ENCODE data around the gene ADCY4.

DNA sequence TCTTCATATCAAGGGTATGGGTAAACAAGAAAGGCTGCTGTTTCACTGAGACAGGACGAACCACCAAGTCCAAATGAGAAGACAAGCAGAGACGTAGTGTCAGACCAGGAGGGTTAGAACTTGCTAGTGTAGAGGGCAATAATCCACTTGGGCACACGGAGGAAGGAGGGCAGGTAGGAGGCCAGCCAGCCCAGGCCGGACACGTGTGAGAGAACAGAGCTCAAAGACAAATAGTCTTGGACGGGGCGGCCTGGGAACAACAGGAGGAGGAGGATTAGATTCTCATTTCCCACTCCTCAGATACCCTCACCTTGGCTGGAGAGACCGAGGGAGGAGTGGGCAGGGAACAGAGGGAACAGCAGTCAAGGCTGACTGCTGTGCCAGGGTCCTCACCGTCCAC, 44.1 kb downstream of the ADCY4 start:
- TF ChIP-seq, protein P1, sequence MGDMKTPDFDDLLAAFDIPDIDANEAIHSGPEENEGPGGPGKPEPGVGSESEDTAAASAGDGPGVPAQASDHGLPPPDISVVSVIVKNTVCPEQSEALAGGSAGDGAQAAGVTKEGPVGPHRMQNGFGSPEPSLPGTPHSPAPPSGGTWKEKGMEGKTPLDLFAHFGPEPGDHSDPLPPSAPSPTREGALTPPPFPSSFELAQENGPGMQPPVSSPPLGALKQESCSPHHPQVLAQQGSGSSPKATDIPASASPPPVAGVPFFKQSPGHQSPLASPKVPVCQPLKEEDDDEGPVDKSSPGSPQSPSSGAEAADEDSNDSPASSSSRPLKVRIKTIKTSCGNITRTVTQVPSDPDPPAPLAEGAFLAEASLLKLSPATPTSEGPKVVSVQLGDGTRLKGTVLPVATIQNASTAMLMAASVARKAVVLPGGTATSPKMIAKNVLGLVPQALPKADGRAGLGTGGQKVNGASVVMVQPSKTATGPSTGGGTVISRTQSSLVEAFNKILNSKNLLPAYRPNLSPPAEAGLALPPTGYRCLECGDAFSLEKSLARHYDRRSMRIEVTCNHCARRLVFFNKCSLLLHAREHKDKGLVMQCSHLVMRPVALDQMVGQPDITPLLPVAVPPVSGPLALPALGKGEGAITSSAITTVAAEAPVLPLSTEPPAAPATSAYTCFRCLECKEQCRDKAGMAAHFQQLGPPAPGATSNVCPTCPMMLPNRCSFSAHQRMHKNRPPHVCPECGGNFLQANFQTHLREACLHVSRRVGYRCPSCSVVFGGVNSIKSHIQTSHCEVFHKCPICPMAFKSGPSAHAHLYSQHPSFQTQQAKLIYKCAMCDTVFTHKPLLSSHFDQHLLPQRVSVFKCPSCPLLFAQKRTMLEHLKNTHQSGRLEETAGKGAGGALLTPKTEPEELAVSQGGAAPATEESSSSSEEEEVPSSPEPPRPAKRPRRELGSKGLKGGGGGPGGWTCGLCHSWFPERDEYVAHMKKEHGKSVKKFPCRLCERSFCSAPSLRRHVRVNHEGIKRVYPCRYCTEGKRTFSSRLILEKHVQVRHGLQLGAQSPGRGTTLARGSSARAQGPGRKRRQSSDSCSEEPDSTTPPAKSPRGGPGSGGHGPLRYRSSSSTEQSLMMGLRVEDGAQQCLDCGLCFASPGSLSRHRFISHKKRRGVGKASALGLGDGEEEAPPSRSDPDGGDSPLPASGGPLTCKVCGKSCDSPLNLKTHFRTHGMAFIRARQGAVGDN (IDR thresholded peaks at IDR 0.05): no peak
- TF ChIP-seq, protein P2, sequence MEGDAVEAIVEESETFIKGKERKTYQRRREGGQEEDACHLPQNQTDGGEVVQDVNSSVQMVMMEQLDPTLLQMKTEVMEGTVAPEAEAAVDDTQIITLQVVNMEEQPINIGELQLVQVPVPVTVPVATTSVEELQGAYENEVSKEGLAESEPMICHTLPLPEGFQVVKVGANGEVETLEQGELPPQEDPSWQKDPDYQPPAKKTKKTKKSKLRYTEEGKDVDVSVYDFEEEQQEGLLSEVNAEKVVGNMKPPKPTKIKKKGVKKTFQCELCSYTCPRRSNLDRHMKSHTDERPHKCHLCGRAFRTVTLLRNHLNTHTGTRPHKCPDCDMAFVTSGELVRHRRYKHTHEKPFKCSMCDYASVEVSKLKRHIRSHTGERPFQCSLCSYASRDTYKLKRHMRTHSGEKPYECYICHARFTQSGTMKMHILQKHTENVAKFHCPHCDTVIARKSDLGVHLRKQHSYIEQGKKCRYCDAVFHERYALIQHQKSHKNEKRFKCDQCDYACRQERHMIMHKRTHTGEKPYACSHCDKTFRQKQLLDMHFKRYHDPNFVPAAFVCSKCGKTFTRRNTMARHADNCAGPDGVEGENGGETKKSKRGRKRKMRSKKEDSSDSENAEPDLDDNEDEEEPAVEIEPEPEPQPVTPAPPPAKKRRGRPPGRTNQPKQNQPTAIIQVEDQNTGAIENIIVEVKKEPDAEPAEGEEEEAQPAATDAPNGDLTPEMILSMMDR (IDR thresholded peaks at IDR 0.05 in 2 of 3, conservative IDR thresholded peaks at IDR 0.05 in 1 of 3; ENCODE audit: control insufficient read depth in 2 of 3, extremely low read depth in 1 of 3, insufficient read depth in 1 of 3, low read depth in 3 of 3, low read length in 3 of 3): no peak
- TF ChIP-seq SREBF1 (IDR thresholded peaks at IDR 0.05; ENCODE audit: low read length): no peak
- no peak for TF ChIP-seq YY1 (IDR thresholded peaks at IDR 0.05; ENCODE audit: low read depth, low read length)
- TF ChIP-seq SP1 (IDR thresholded peaks at IDR 0.05; ENCODE audit: low read depth, low read length): no peak
- TF ChIP-seq CEBPB (IDR thresholded peaks at IDR 0.05; ENCODE audit: borderline replicate concordance in 1 of 2, low read depth in 2 of 2, low read length in 2 of 2): no peak
- TF ChIP-seq BRCA1 (IDR thresholded peaks at IDR 0.05; ENCODE audit: low read depth, low read length): no peak
